ENCODE measurements around the gene NBPF12.
"Not testable (repeated sequence)": the region's sequence is repeated elsewhere in the genome, so short reads cannot be mapped to it uniquely, and the experiment has no call there.

GRCh38 chr1:146926413-146926812 is 11.7 kb upstream of the NBPF12 start:
- not testable (repeated sequence) for TF ChIP-seq FOXP4 (CRISPR knock-in tag; IDR thresholded peaks at IDR 0.05); CTCF (IDR thresholded peaks at IDR 0.05); ATF3 (CRISPR knock-in tag; conservative IDR thresholded peaks at IDR 0.05); TCF7 (CRISPR knock-in tag; IDR thresholded peaks at IDR 0.05; ENCODE audit: low read depth); FOXJ3 (CRISPR knock-in tag; IDR thresholded peaks at IDR 0.05; ENCODE audit: borderline replicate concordance); NFYB (CRISPR knock-in tag; conservative IDR thresholded peaks at IDR 0.05; ENCODE audit: low read depth); ZNF416 (CRISPR knock-in tag; IDR thresholded peaks at IDR 0.05); CREB1 (CRISPR knock-in tag; IDR thresholded peaks at IDR 0.05); IRF2 (CRISPR knock-in tag; IDR thresholded peaks at IDR 0.05; ENCODE audit: borderline replicate concordance, low read depth)

Measured in WTC11 (cell line).